Endothelial cell of umbilical vein (primary cell): ENCODE data around the gene CCDC138. TPM values are rescaled to one million over a fixed set of nuclear protein-coding genes. Genes with fewer than 3 reads are reported as not detected.

Source experiments
- BruUV-seq: library from RNA; stranded (reverse); fragments of 400-500 nt; replicated peaks from 2 replicates; lab custom pipeline; 2021; lab: Mats Ljungman, UMichigan
- CTCF ChIA-PET: fragments of 300-600, 350-600 bp; sonication (Branson Sonifier 250); formaldehyde crosslinking; loops from one replicate; lab custom pipeline; 2021; ENCODE audit warnings: antibody characterized with exemption, inconsistent platforms; lab: Charles Lee
- POLR2A ChIA-PET: fragments of 300-600, 350-600 bp; sonication (Branson Sonifier 250); formaldehyde crosslinking; loops from one replicate; lab custom pipeline; 2021; ENCODE audit warnings: antibody characterized with exemption, inconsistent platforms; lab: Charles Lee
- DNase-seq: peaks from one replicate; pipeline ENCODE4 v3.0.0-alpha.2; 2011; ENCODE audit warnings: low read depth, low spot score
- FAIRE-seq: peaks from 2 replicates; lab custom pipeline; 2011; peaks lifted over from hg19 to GRCh38; lab: Jason Lieb, UNC
- H2AFZ ChIP-seq: 2 replicates; pipeline ENCODE4 v1.6.0; 2012; ENCODE audit warnings: low read depth, low read length, control low read depth, inconsistent platforms
- H3K27ac ChIP-seq: 2 replicates; pipeline ENCODE4 v1.5.1; 2011; ENCODE audit warnings: low read depth, mild to moderate bottlenecking, control low read depth, low read length, moderate library complexity; ENCODE audit not compliant: insufficient read depth
- H3K27me3 ChIP-seq, 2 experiments: 2 replicates each; pipeline versions ENCODE4 v1.6.0 to v1.6.1; 2011; ENCODE audit warnings: low read length in 2 of 2, mixed read lengths in 1 of 2; ENCODE audit not compliant: control insufficient read depth in 2 of 2, insufficient read depth in 2 of 2
- H3K36me3 ChIP-seq, 2 experiments: 2 replicates in 1 of 2; 3 replicates in 1 of 2; pipeline ENCODE4 v1.5.1; 2011; ENCODE audit warnings: low read length in 2 of 2, mild to moderate bottlenecking in 1 of 2, moderate library complexity in 1 of 2; ENCODE audit not compliant: control insufficient read depth in 2 of 2, insufficient read depth in 2 of 2; ENCODE audit errors: extremely low read depth in 1 of 2
- H3K4me1 ChIP-seq: 3 replicates; pipeline ENCODE4 v1.5.1; 2011; ENCODE audit warnings: mild to moderate bottlenecking, low read length; ENCODE audit not compliant: control insufficient read depth, insufficient read depth; ENCODE audit errors: extremely low read depth
- H3K4me2 ChIP-seq: 2 replicates; pipeline ENCODE4 v1.6.1; 2011; ENCODE audit warnings: low read length, control low read depth, mixed read lengths; ENCODE audit not compliant: insufficient read depth
- H3K4me3 ChIP-seq, 3 experiments: fragments of 200-600 bp in 1 of 3; sonication (generic), shearing (Covaris generic) in 1 of 3; replicated peaks in 1 of 3; 2 replicates each; pipeline ENCODE4 v1.5.1; 2011 to 2016; ENCODE audit warnings: control low read depth in 3 of 3, low read length in 3 of 3, mild to moderate bottlenecking in 2 of 3, inconsistent platforms in 1 of 3, low read depth in 1 of 3, moderate library complexity in 1 of 3; ENCODE audit not compliant: insufficient read depth in 1 of 3
- H3K79me2 ChIP-seq: 2 replicates; pipeline ENCODE4 v1.6.0; 2012; ENCODE audit warnings: low read length, inconsistent platforms; ENCODE audit not compliant: control insufficient read depth, insufficient read depth
- H3K9ac ChIP-seq: replicated peaks from 2 replicates; pipeline ENCODE3; 2011; ENCODE audit warnings: low read length, control low read depth; ENCODE audit not compliant: insufficient read depth; ENCODE audit errors: extremely low read depth
- H3K9me1 ChIP-seq: replicated peaks from 3 replicates; pipeline ENCODE4 v1.6.0; 2011; ENCODE audit warnings: mild to moderate bottlenecking, low read length; ENCODE audit not compliant: control insufficient read depth, insufficient read depth; ENCODE audit errors: extremely low read depth
- H3K9me3 ChIP-seq: replicated peaks from 2 replicates; pipeline ENCODE4 v1.5.1; 2012; ENCODE audit warnings: low read length, inconsistent platforms; ENCODE audit not compliant: control insufficient read depth, insufficient read depth
- H4K20me1 ChIP-seq: replicated peaks from 2 replicates; pipeline ENCODE3; 2011; ENCODE audit warnings: mild to moderate bottlenecking, low read length; ENCODE audit not compliant: control insufficient read depth, insufficient read depth; ENCODE audit errors: extremely low read depth
- CTCF ChIP-seq, 2 donors: IDR thresholded peaks; 1 replicate in 1 of 2; 2 replicates in 1 of 2; pipeline ENCODE4 v1.5.1; 2011; ENCODE audit warnings: low read length in 2 of 2, mild to moderate bottlenecking in 2 of 2, moderate library complexity in 2 of 2, control low read depth in 1 of 2, inconsistent platforms in 1 of 2, low read depth in 1 of 2; ENCODE audit not compliant: insufficient read depth in 1 of 2; ENCODE audit errors: extremely low read depth in 1 of 2
- EZH2 ChIP-seq: IDR thresholded peaks from 2 replicates; pipeline ENCODE4 v1.6.1; 2012; ENCODE audit warnings: borderline replicate concordance, low read depth, mild to moderate bottlenecking, moderate library complexity, low read length, inconsistent platforms; ENCODE audit not compliant: severe bottlenecking
- FOS ChIP-seq: IDR thresholded peaks from 2 replicates; pipeline ENCODE4 v1.6.1; 2011; ENCODE audit warnings: mild to moderate bottlenecking, low read length, moderate library complexity, borderline replicate concordance; ENCODE audit not compliant: insufficient read depth
- GATA2 ChIP-seq: IDR thresholded peaks from 2 replicates; pipeline ENCODE4 v1.7.0; 2011; ENCODE audit warnings: low read depth, mild to moderate bottlenecking, moderate library complexity, mixed read lengths, low read length; ENCODE audit not compliant: insufficient read length, insufficient read depth
- POLR2A ChIP-seq: IDR thresholded peaks from 2 replicates; pipeline ENCODE4 v1.6.1; 2012; ENCODE audit warnings: low read depth, mild to moderate bottlenecking, control low read depth, low read length
- dilution Hi-C: fragments of 300-500 bp; cut with MboI; formaldehyde crosslinking; loops from one replicate; pipeline ENCODE4 v1.15.0; 2019; ENCODE audit warnings: low sequenced_read_pairs; ENCODE audit not compliant: extremely low pct_ligation_motif_present
- intact Hi-C: fragments of 100-400 bp; cut with micrococcal nuclease; formaldehyde crosslinking; loops from one replicate; pipeline ENCODE4 v1.10.0; 2022
- polyA plus RNA-seq, 4 experiments: library from polyadenylated mRNA; depleted of rRNA in 3 of 4; stranded (reverse) in 3 of 4; unstranded in 1 of 4; fragments of >200 nt; gene quantifications; 2 replicates each; pipeline versions ENCODE4 v1.2.1 to v1.2.3, GENCODE V29; 2011 to 2012; ENCODE audit warnings: missing spikeins in 1 of 4
- total RNA-seq: library from RNA; stranded (reverse); gene quantifications from 2 replicates; pipeline ENCODE4 v1.2.3, GENCODE V29; 2021

CCDC138 gene
- total and polyA plus RNA-seq, 2 donors (not counting 3 experiments of a cell fraction or from before 2014, with no cell fraction given), result 1.5 to 10.8 TPM

- H3K27ac ChIP-seq, result no peak overlapping the region
- no peaks in the 10 kb centered on the region for H4K20me1 ChIP-seq
- ChIA-PET POLR2A (no interaction called here), CTCF (no interaction called here)
- intact Hi-C loops (no loop called here), dilution Hi-C loops (no loop called here)
- no peak overlapping the region for H3K4me2 ChIP-seq
- no peak overlapping the region for H3K4me3 ChIP-seq
- no peaks in the 10 kb centered on the region for H3K36me3 ChIP-seq
- no peaks in the 10 kb centered on the region for H3K4me1 ChIP-seq
- no peaks in the 10 kb centered on the region for H3K27me3 ChIP-seq
- DNase-seq (no peak), FAIRE-seq (no peak)
- H3K9me3 ChIP-seq, result no peaks in the 10 kb centered on the region
- H3K9me1 ChIP-seq, result no peaks in the 10 kb centered on the region
- no TSS peak for BruUV-seq
- no peak overlapping the region for H3K9ac ChIP-seq
- no peak for TF ChIP-seq CTCF (IDR thresholded peaks at IDR 0.05; ENCODE audit: extremely low read depth in 1 of 2, insufficient read depth in 1 of 2, low read depth in 1 of 2, low read length in 2 of 2)
- TF ChIP-seq GATA2, result no peak
- no peak for TF ChIP-seq FOS
- no peak for TF ChIP-seq POLR2A
- no peak for TF ChIP-seq EZH2
- H2AFZ ChIP-seq, result no peak overlapping the region
- no peaks in the 10 kb centered on the region for H3K79me2 ChIP-seq
These were observed 136.6 kb downstream of the CCDC138 start for GRCh38 chr2:108923019-108923700.
